HG02852 (cell line): Measurements from ENCODE around the gene SPRED3.
"Not testable (repeated sequence)": the region's sequence is repeated elsewhere in the genome, so short reads cannot be mapped to it uniquely, and the experiment has no call there.

Experiments used
- ATAC-seq: cut with Tn5 transposase; IDR thresholded peaks from one replicate; pipeline ENCODE4 v1.9.1; 2021; ENCODE audit warnings: mild to moderate bottlenecking, moderate library complexity; ENCODE audit not compliant: unreplicated experiment

The SPRED3 gene

DNA sequence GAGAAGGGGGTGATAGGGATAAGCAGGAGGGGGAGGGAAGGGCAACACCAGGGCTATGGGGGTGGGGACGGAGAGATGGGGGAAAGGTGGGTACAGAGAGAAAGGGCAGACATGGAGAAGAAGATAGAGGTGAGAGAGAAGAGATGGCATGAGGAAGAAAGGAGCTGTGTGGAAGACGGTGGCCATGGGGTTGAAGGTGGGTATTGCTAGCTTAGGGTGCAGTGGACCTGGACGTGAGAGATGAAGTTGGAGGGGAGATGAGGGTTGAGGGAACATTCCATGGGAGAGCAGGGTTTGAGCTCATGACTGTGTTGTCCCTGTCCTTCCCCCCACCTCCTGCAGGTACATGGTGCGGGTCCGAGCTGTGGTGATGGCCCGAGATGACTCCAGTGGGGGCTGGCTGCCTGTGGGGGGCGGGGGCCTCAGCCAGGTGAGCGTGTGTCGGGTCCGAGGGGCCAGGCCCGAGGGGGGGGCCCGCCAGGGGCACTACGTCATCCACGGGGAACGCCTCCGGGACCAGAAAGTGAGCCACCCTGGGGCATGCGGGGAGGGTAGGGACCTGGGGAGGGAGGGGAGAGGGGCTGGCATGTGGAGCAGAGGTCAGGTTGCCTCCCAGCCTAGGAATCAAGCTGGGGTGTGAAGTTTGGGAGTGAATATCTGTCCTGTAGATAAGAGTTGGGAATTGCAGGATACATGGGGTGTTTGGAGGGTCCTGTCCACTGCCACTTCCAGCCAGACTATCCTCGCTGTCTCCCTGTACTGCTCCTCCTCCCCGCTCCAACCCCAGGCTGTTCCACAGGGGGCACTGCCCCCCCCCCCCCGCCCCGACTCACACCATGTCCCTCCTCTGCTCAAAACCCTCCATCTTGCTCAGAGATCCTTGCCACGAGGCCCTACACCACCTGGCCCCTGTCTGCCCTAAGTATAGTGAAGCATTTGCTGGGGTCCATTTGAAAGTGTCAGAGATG, 1.7 kb downstream of the SPRED3 start:
- no peak for ATAC-seq

- ATAC-seq = no peak
Observed at GRCh38 chr19:38391911-38392464, 3.5 kb downstream of the SPRED3 start.

- no peak for ATAC-seq
Observed at GRCh38 chr19:38392707-38393308, 4.3 kb downstream of the SPRED3 start.

DNA sequence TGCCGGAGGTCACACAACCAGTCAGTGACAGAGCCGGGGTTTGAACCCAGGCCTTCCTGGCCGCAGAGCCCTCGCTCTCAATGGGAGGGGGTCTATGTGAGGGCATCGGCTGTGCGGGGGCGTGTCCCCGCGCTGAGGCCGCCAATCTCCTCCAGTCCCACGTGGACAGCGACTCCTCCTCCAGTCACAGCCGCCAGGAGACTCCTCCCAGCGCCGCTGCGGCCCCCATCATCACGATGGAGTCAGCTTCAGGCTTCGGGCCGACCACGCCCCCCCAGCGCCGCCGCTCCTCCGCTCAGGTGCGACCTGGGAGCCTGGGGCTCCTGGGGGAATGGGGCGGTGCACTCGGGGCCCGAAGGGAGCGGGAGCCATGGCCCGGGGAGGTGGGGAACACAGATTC, 6.0 kb downstream of the SPRED3 start:
- no peak for ATAC-seq

- ATAC-seq = no peak
Observed at GRCh38 chr19:38395381-38396114, 7.1 kb downstream of the SPRED3 start.

DNA sequence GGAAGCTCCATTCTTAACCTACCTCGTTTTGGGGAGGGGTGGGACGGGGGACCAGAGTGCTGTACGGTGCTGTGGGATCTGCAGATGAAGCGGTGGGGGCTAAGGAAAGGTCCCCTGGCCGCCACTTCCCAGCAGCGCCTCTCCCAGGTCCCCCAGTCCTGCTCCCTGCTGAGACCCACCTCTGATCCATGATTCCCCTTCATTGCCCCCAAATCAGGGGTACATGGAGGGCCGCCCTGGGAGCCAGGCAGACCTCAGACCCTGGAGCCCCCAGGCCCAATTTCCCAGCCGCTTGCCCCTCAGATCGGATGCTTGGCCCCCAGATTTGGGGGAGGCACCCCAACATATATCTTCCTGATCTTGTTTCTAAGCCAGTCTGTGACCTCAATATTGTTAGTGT, 10.6 kb downstream of the SPRED3 start:
- ATAC-seq = no peak

DNA sequence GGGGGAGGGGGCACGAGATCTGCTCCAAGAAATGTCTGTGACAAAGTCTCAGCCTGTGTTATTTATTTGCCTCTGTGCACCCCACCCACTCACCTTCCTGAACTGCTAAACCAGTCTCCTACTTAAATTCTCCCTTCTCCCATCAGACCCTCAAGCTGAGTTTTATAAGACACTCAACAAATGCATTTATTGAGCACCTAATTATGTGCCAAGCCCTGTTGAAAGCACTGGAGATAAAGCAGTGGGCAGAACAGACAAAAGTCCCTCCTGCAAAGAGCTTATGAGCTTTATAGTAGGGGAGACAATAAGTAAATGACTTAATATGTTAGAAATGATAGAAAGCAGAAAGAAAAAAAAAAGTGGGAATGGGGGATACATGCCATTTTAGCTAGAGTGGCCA, 11.0 kb downstream of the SPRED3 start:
- ATAC-seq = no peak

DNA sequence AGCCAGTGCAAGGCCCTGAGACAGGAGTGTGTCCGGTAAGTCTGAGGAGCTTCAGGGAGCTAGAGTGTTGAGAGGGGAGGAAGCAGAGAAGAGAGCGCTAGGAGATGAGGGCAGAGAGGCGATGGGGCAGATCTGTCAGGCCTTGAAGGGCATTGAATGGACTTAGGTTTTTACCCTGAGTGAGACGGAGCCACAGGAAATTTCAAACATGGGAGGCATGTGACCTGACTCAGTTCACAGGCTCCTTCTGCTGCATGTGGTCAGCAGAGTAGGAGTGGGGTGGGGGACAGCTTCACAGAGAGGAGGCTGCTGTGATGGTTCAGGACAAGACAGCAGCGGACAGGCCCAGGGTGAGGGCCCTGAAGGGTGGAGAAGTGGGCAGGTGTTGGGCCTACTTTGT, 11.9 kb downstream of the SPRED3 start:
- ATAC-seq = no peak

- ATAC-seq = no peak
Observed at GRCh38 chr19:38401148-38401547, 12.7 kb downstream of the SPRED3 start.

DNA sequence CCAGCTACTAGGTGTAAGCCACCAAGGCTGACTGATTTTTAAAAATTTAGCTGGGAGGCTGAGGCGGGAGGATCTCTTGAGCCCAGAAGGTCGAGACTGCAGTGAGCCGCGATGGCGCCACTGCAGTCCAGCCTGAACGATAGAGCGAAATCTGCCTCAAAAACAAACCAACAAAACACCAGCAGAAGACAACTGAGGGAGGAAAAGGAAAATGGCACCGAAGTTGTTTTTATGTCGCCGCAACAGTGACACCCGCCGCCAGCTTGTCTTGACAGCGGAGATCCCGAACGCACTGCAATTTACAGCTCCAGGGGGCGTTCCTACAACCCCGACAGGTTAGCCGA, 14.1 kb downstream of the SPRED3 start:
- no peak for ATAC-seq

- peak; percentile 86 for ATAC-seq
Observed at GRCh38 chr19:38402967-38403674, 14.6 kb downstream of the SPRED3 start, which contains the start of gene FAM98C. FAM98C (plus strand) TSS chr19:38403093; CDS start chr19:38403154, 61 bp downstream.

DNA sequence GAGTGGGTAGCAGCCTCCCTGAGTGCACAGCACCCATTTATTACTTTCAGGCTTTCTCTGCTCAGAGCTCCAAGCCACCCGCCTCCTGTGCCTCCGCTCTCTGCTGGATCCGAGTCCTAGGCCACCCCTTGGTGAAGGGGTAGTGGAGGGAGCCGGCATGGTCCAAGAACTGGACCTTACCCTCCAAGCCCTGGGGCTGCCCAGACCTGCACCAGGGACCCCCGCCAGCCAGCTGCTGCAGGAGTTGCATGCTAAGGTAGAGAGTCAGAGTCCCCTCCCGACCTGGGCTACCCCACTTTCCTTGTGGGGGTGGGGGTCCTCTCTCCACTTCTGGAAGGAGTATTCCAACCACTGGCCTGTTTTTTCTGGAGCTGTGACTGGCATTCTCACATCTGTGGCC, 16.4 kb downstream of the SPRED3 start:
- ATAC-seq = no peak

DNA sequence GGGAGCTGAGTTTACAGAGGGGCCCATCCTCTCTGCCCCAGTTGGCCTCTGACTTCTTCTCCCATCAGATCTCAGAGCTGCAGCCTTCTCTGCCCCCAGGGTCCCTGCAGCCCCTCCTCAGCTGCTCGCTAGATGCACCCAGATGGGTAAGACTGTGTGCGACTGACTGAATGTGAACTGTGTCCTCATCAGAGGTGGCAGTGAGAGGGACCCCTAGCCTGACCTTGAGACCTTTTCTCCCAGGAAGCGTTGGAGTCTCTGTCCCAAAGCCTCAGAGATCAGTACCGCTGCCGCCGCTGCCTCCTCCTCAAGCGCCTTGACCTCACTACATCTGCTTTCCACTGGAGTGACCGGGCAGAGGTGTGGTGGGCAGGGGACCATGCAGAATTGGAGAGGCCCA, 16.8 kb downstream of the SPRED3 start:
- no peak for ATAC-seq

- ATAC-seq = no peak
Observed at GRCh38 chr19:38409631-38410133, 21.2 kb downstream of the SPRED3 start.

- not testable (repeated sequence) for ATAC-seq
Observed at GRCh38 chr19:38410407-38410806, 21.9 kb downstream of the SPRED3 start.

DNA sequence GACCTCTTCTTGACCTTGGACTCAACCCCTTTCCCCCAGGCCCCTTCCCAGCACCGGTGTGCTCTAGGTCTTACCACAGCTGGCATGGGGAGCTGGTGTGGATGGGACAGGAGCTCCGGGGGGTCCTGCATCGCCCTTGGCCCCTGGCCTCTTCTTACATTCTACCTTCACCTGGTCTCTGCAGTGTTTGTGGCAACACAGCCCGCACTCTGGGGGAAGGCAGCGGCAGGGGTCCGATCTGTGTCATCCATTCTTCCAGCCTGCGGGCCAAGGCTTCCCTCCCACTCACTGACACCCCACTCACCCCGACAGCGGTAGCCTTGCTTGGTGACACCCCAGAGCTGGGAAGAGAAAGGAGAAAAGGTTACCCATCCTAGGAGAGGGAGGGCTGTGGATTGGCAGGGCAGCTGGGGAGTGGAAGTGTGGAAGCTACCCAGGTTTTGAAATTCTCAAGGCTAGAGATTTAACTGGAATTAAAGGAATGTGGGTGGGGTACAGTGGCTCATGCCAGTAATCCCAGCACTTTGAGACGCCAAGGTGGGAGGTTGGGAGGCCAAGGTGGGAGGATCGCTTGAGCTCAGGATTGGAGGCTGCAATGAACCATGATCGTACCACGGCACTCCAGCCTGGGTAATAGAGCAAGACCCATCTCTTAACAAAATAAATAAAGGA, 22.7 kb downstream of the SPRED3 start:
- ATAC-seq = no peak

GRCh38 chr19:38411898-38412297, 23.4 kb downstream of the SPRED3 start:
- not testable (repeated sequence) for ATAC-seq

DNA sequence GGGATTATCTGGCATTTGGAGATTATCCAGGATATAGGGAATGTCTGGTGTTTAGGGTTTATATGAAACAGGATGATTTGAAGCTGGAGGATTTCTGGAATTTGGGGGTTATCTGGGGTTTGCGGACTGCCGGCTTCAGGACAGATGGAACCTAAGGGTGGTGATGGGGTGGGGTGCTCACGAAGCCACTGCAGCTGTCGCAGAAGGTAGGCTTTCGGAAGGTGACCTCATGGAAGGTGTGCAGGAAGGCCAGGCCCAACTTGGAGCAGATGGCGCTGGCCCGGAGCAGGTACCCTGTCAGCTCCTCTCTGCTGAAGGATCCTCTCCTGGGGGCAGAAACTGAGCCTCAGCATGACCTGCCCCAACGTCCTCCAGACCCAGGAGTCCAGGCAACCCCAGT, 24.0 kb downstream of the SPRED3 start:
- no peak for ATAC-seq

GRCh38 chr19:38412961-38413360, 24.5 kb downstream of the SPRED3 start:
- no peak for ATAC-seq

GRCh38 chr19:38413416-38413815, 24.9 kb downstream of the SPRED3 start:
- no peak for ATAC-seq
